Myocyte (in vitro differentiated cells): Measurements from ENCODE around the gene PPP2R5E. TPM values are rescaled to one million over a fixed set of nuclear protein-coding genes. Genes with fewer than 3 reads are reported as not detected.

ENCODE experiments used
- total RNA-seq: library from RNA; depleted of rRNA; stranded (reverse); fragments of >200 nt; gene quantifications from 2 replicates; pipeline ENCODE4 v1.2.3, GENCODE V29; 2014

PPP2R5E gene
- total RNA-seq, 1 donor from 2014 or later: 13.7 TPM

Other genes starting within 250 kb of the PPP2R5E start
- not detected in 2 replicates for gene GPHB5, start 224.4 kb downstream of the PPP2R5E start, total RNA-seq
- 12.8 and 14.8 TPM in 2 replicates for gene WDR89, start 98.5 kb upstream of the PPP2R5E start, total RNA-seq
- 15.8 and 17.4 TPM in 2 replicates for gene SGPP1, start 184.7 kb upstream of the PPP2R5E start, total RNA-seq